Naive thymus-derived CD8-positive, alpha-beta T cell (primary cell): Measurements from ENCODE around the gene CNOT11. TPM values are rescaled to one million over a fixed set of nuclear protein-coding genes. Genes with fewer than 3 reads are reported as not detected.
A peak's percentile ranks its signal among the peaks of the same experiment; 100 is the strongest.

Experiments used
- ATAC-seq, 2 donors: fragments of 150-1000 bp; cut with Tn5 transposase in 1 of 2; sonication (Bioruptor Pico), chemical (Tn5 transposase) in 1 of 2; 1 replicate in 1 of 2; 2 replicates in 1 of 2; pipeline ENCODE4 v1.10.0; 2021; ENCODE audit warnings: mild to moderate bottlenecking in 2 of 2, moderate library complexity in 2 of 2
- POLR2A ChIA-PET: fragments of 350-600 bp; sonication (Branson Sonifier 250); formaldehyde crosslinking; loops from one replicate; lab custom pipeline; 2021; ENCODE audit warnings: antibody characterized with exemption; lab: Charles Lee
- DNase-seq, 10 donors: peaks; one replicate each; pipeline versions ENCODE4 v3.0.0 to v3.0.0-alpha.2; 2020 to 2022
- H3K27ac Mint-ChIP-seq, 10 donors: one replicate each; pipeline ENCODE4 v1.8.0; 2020 to 2022; ENCODE audit warnings: mild to moderate bottlenecking in 10 of 10, mixed read lengths in 10 of 10, moderate library complexity in 4 of 10, inconsistent platforms in 1 of 10
- H3K27me3 Mint-ChIP-seq, 5 donors: one replicate each; pipeline ENCODE4 v1.8.0; 2021 to 2022; ENCODE audit warnings: mixed read lengths in 5 of 5
- H3K36me3 Mint-ChIP-seq, 3 donors: one replicate each; pipeline ENCODE4 v1.8.0; 2020 to 2022; ENCODE audit warnings: mixed read lengths in 3 of 3, mild to moderate bottlenecking in 2 of 3, inconsistent platforms in 1 of 3
- H3K4me1 Mint-ChIP-seq, 4 donors: one replicate each; pipeline ENCODE4 v1.8.0; 2021 to 2022; ENCODE audit warnings: mixed read lengths in 4 of 4
- H3K4me3 Mint-ChIP-seq, 10 donors: one replicate each; pipeline ENCODE4 v1.8.0; 2020 to 2022; ENCODE audit warnings: mild to moderate bottlenecking in 10 of 10, mixed read lengths in 10 of 10, moderate library complexity in 6 of 10, inconsistent platforms in 1 of 10
- H3K9me3 Mint-ChIP-seq, 9 donors: one replicate each; pipeline ENCODE4 v1.8.0; 2020 to 2022; ENCODE audit warnings: mixed read lengths in 9 of 9, mild to moderate bottlenecking in 3 of 9, inconsistent platforms in 1 of 9, moderate library complexity in 1 of 9
- polyA plus RNA-seq, 3 donors: library from polyadenylated mRNA; unstranded; fragments of 300-500 nt; fragmentation: Illumina TruSeq; gene quantifications; one replicate each; pipeline ENCODE4 v1.2.3, GENCODE V29; 2021
- total RNA-seq, 8 experiments: library from RNA in 2 of 8; stranded (reverse) in 2 of 8; gene quantifications; one replicate each; pipeline ENCODE4 v1.2.3 and lab custom pipeline; 2021 to 2026

CNOT11 gene
- total and polyA plus RNA-seq, 5 experiments from 2014 or later, result 51.6 to 69.3 (median 64.2) TPM

GRCh38 chr2:101265893-101266499, 13.3 kb downstream of the CNOT11 start:
- POLR2A ChIA-PET, result interaction anchor here (0.8 kb wide), 1 partner anchor 16 kb away, joined by 3 read pairs; no protein-coding TSS in a partner anchor
- Mint-ChIP-seq H3K4me1 (peaks cover 23 to 35% (median 31%) of the 10 kb centered on the region in 4 donors), H3K4me3 (no peak overlapping the region), H3K27ac (peak overlapping the region in 6 of 10 donors; percentile 15 to 77 (median 71)), H3K27me3 (no peaks in the 10 kb centered on the region), H3K36me3 (peaks cover 5 to 89% (median 13%) of the 10 kb centered on the region in 3 donors), H3K9me3 (no peaks in the 10 kb centered on the region)
- no peak for DNase-seq
- no peak for ATAC-seq

- Mint-ChIP-seq H3K4me3 (no peak overlapping the region), H3K4me1 (peaks cover 18 to 38% (median 33%) of the 10 kb centered on the region in 4 donors), H3K36me3 (peaks cover 5 to 90% (median 16%) of the 10 kb centered on the region in 3 donors)
Observed at GRCh38 chr2:101267671-101268656, 15.3 kb downstream of the CNOT11 start.

GRCh38 chr2:101270700-101271259, 18.1 kb downstream of the CNOT11 start:
- Mint-ChIP-seq H3K27me3 (no peaks in the 10 kb centered on the region), H3K4me3 (no peak overlapping the region), H3K4me1 (peaks cover 16 to 34% (median 29%) of the 10 kb centered on the region in 4 donors), H3K36me3 (peaks cover 0 to 87% (median 13%) of the 10 kb centered on the region in 3 donors), H3K27ac (peak overlapping the region in 7 of 10 donors; percentile 19 to 83 (median 61)), H3K9me3 (no peaks in the 10 kb centered on the region)
- ATAC-seq (no peak), DNase-seq (no peak)
- POLR2A ChIA-PET, result interaction anchor here (0.6 to 1.0 kb wide), 3 partner anchors 9 to 216 kb away, joined by 3 to 10 read pairs (median 3); no protein-coding TSS in a partner anchor

More at GRCh38 chr2:101267671-101268656, 15.3 kb downstream of the CNOT11 start:
- ATAC-seq (peak in 1 of 2 donors; percentile 29), DNase-seq (no peak)
- H3K27ac Mint-ChIP-seq, result peak overlapping the region; percentile 40 to 85 (median 63)
- POLR2A ChIA-PET, result interaction anchor here (0.7 to 1.2 kb wide), 2 partner anchors 15 to 21 kb away, joined by 3 to 4 read pairs; no protein-coding TSS in a partner anchor
- H3K9me3 Mint-ChIP-seq, result no peaks in the 10 kb centered on the region
- H3K27me3 Mint-ChIP-seq, result no peaks in the 10 kb centered on the region

- Mint-ChIP-seq H3K4me1 (peaks cover 13 to 32% (median 25%) of the 10 kb centered on the region in 4 donors), H3K9me3 (no peaks in the 10 kb centered on the region), H3K36me3 (peaks cover 0 to 83% (median 10%) of the 10 kb centered on the region in 3 donors), H3K27me3 (no peaks in the 10 kb centered on the region), H3K4me3 (no peak overlapping the region), H3K27ac (peak overlapping the region; percentile 31 to 77 (median 64))
- ATAC-seq (no peak), DNase-seq (no peak)
- POLR2A ChIA-PET, result interaction anchor here (1.0 kb wide), 2 partner anchors 13 to 16 kb away, joined by 5 to 10 read pairs; no protein-coding TSS in a partner anchor
Observed at GRCh38 chr2:101272045-101272784, 19.5 kb downstream of the CNOT11 start.

GRCh38 chr2:101273056-101273455, 20.4 kb downstream of the CNOT11 start:
- H3K9me3 Mint-ChIP-seq, result no peaks in the 10 kb centered on the region
- peak overlapping the region in 6 of 10 donors; percentile 6 to 83 (median 66) for H3K27ac Mint-ChIP-seq
- ATAC-seq (no peak), DNase-seq (no peak)
- peaks cover 0 to 82% (median 14%) of the 10 kb centered on the region in 3 donors for H3K36me3 Mint-ChIP-seq
- peaks cover 10 to 28% (median 22%) of the 10 kb centered on the region in 4 donors for H3K4me1 Mint-ChIP-seq
- POLR2A ChIA-PET, result no interaction called here
- H3K4me3 Mint-ChIP-seq, result no peak overlapping the region
- H3K27me3 Mint-ChIP-seq, result no peaks in the 10 kb centered on the region

GRCh38 chr2:101274142-101274541, 21.5 kb downstream of the CNOT11 start:
- ATAC-seq, result no peak
- Mint-ChIP-seq H3K4me3 (no peak overlapping the region), H3K9me3 (no peaks in the 10 kb centered on the region), H3K27ac (peak overlapping the region in 6 of 10 donors; percentile 14 to 77 (median 40)), H3K4me1 (peaks cover 10 to 28% (median 21%) of the 10 kb centered on the region in 4 donors), H3K36me3 (peaks cover 0 to 80% (median 15%) of the 10 kb centered on the region in 3 donors), H3K27me3 (no peaks in the 10 kb centered on the region)
- POLR2A ChIA-PET, result no interaction called here
- DNase-seq, result no peak

- Mint-ChIP-seq H3K36me3 (peaks cover 5 to 82% (median 29%) of the 10 kb centered on the region in 3 donors), H3K4me3 (no peak overlapping the region), H3K9me3 (no peaks in the 10 kb centered on the region), H3K27me3 (no peaks in the 10 kb centered on the region), H3K27ac (peak overlapping the region in 1 of 10 donors; percentile 72), H3K4me1 (peaks cover 6 to 23% (median 10%) of the 10 kb centered on the region in 4 donors)
- no peak for DNase-seq
- ATAC-seq, result no peak
- POLR2A ChIA-PET, result no interaction called here
Observed at GRCh38 chr2:101277111-101277510, 24.4 kb downstream of the CNOT11 start.

- Mint-ChIP-seq H3K27ac (peak overlapping the region; percentile 13 to 69 (median 50)), H3K9me3 (no peaks in the 10 kb centered on the region), H3K4me3 (no peak overlapping the region), H3K36me3 (peaks cover 7 to 84% (median 28%) of the 10 kb centered on the region in 3 donors), H3K4me1 (peaks cover 5 to 23% (median 17%) of the 10 kb centered on the region in 4 donors), H3K27me3 (no peaks in the 10 kb centered on the region)
- POLR2A ChIA-PET, result no interaction called here
- DNase-seq (no peak), ATAC-seq (no peak)
Observed at GRCh38 chr2:101278925-101279324, 26.2 kb downstream of the CNOT11 start.

- peak overlapping the region in 6 of 10 donors; percentile 6 to 88 (median 56) for H3K27ac Mint-ChIP-seq
Observed at GRCh38 chr2:101281482-101281881, 28.8 kb downstream of the CNOT11 start.

GRCh38 chr2:101282980-101283379, 30.3 kb downstream of the CNOT11 start:
- Mint-ChIP-seq H3K4me3 (peak overlapping the region in 1 of 10 donors; percentile 7), H3K9me3 (no peaks in the 10 kb centered on the region), H3K4me1 (peaks cover 13 to 33% (median 15%) of the 10 kb centered on the region in 4 donors), H3K27me3 (no peaks in the 10 kb centered on the region), H3K36me3 (peaks cover 11 to 94% (median 31%) of the 10 kb centered on the region in 3 donors), H3K27ac (peak overlapping the region in 8 of 10 donors; percentile 45 to 90 (median 84))
- POLR2A ChIA-PET, result no interaction called here
- ATAC-seq (no peak), DNase-seq (no peak)

More at GRCh38 chr2:101281482-101281881, 28.8 kb downstream of the CNOT11 start:
- no peak for ATAC-seq
- Mint-ChIP-seq H3K36me3 (peaks cover 11 to 90% (median 31%) of the 10 kb centered on the region in 3 donors), H3K9me3 (no peaks in the 10 kb centered on the region), H3K27me3 (no peaks in the 10 kb centered on the region), H3K4me3 (no peak overlapping the region), H3K4me1 (peaks cover 8 to 30% (median 17%) of the 10 kb centered on the region in 4 donors)
- DNase-seq, result no peak
- POLR2A ChIA-PET, result no interaction called here

- Mint-ChIP-seq H3K27ac (peak overlapping the region in 4 of 10 donors; percentile 36 to 69 (median 48)), H3K4me1 (peaks cover 10 to 30% (median 17%) of the 10 kb centered on the region in 4 donors), H3K36me3 (peaks cover 10 to 80% (median 23%) of the 10 kb centered on the region in 3 donors), H3K27me3 (no peaks in the 10 kb centered on the region), H3K9me3 (no peaks in the 10 kb centered on the region), H3K4me3 (no peak overlapping the region)
- no peak for DNase-seq
- POLR2A ChIA-PET, result interaction anchor here (1.0 kb wide), 1 partner anchor 33 kb away, joined by 3 read pairs; no protein-coding TSS in a partner anchor
- no peak for ATAC-seq
Observed at GRCh38 chr2:101286684-101287083, 34.0 kb downstream of the CNOT11 start.
